WTC11 (cell line): Measurements from ENCODE around the gene WDR38. TPM values are rescaled to one million over a fixed set of nuclear protein-coding genes. Genes with fewer than 3 reads are reported as not detected.
A peak's percentile ranks its signal among the peaks of the same experiment; 100 is the strongest.

Experiments
- ATAC-seq: fragments of 200-7000 bp; cut with Tn5 transposase; 2 replicates; pipeline ENCODE4 v1.10.0; 2021; ENCODE audit warnings: mild to moderate bottlenecking, moderate library complexity
- CTCF ChIA-PET: fragments of 300-600 bp; sonication (Branson Sonifier 250); formaldehyde crosslinking; loops from one replicate; lab custom pipeline; 2021; ENCODE audit warnings: antibody characterized with exemption; lab: Charles Lee
- POLR2A ChIA-PET: fragments of 350-600 bp; sonication (Branson Sonifier 250); formaldehyde crosslinking; loops from one replicate; lab custom pipeline; 2021; ENCODE audit warnings: antibody characterized with exemption; lab: Charles Lee
- DNase-seq: peaks from one replicate; pipeline ENCODE4 v3.0.0; 2021; ENCODE audit warnings: low spot score
- H3K27ac Mint-ChIP-seq: 2 replicates; pipeline ENCODE4 v1.8.0; 2021; ENCODE audit warnings: mixed read lengths
- H3K27me3 Mint-ChIP-seq: 2 replicates; pipeline ENCODE4 v1.8.0; 2021; ENCODE audit warnings: low read depth, mild to moderate bottlenecking, moderate library complexity, mixed read lengths
- H3K36me3 Mint-ChIP-seq: 2 replicates; pipeline ENCODE4 v1.8.0; 2021; ENCODE audit warnings: mixed read lengths
- H3K4me1 Mint-ChIP-seq: 2 replicates; pipeline ENCODE4 v1.8.0; 2022; ENCODE audit warnings: mixed read lengths
- H3K4me3 Mint-ChIP-seq: 2 replicates; pipeline ENCODE4 v1.8.0; 2021; ENCODE audit warnings: mild to moderate bottlenecking, moderate library complexity, mixed read lengths
- H3K9me3 Mint-ChIP-seq: 2 replicates; pipeline ENCODE4 v1.8.0; 2021; ENCODE audit warnings: mixed read lengths
- ARID4B ChIP-seq: sonication (generic); formaldehyde crosslinking; IDR thresholded peaks from 2 replicates; pipeline ENCODE4 v1.8.0; 2023; ENCODE audit warnings: missing genetic modification reagents, mild to moderate bottlenecking, borderline replicate concordance
- CBFB ChIP-seq: sonication (generic); formaldehyde crosslinking; IDR thresholded peaks from 2 replicates; pipeline ENCODE4 v1.8.1; 2022; ENCODE audit warnings: mild to moderate bottlenecking, low read depth, missing genetic modification reagents
- GABPB1 ChIP-seq: sonication (generic); formaldehyde crosslinking; IDR thresholded peaks from 2 replicates; pipeline ENCODE4 v1.8.1; 2023; ENCODE audit warnings: mild to moderate bottlenecking, missing genetic modification reagents
- HMGA2 ChIP-seq: fragments of 250-450 bp; sonication (Bioruptor Pico); IDR thresholded peaks from 2 replicates; pipeline ENCODE4 v1.4.0; 2021; ENCODE audit warnings: mild to moderate bottlenecking, moderate library complexity
- MXD4 ChIP-seq: fragments of 250-450 bp; sonication (Bioruptor Pico); IDR thresholded peaks from 2 replicates; pipeline ENCODE4 v1.8.0; 2021; ENCODE audit warnings: mild to moderate bottlenecking, moderate library complexity, borderline replicate concordance
- NFYB ChIP-seq: sonication (generic); formaldehyde crosslinking; conservative IDR thresholded peaks from 2 replicates; pipeline ENCODE4 v1.8.0; 2022; ENCODE audit warnings: low read depth, missing genetic modification reagents
- NR1H2 ChIP-seq: sonication (generic); formaldehyde crosslinking; IDR thresholded peaks from 2 replicates; pipeline ENCODE4 v1.9.0; 2021; ENCODE audit warnings: mild to moderate bottlenecking, moderate library complexity, missing genetic modification reagents
- SMAD3 ChIP-seq: sonication (generic); formaldehyde crosslinking; IDR thresholded peaks from 2 replicates; pipeline ENCODE4 v1.8.0; 2022; ENCODE audit warnings: missing genetic modification reagents, mild to moderate bottlenecking, borderline replicate concordance
- SOX15 ChIP-seq: fragments of 250-450 bp; sonication (Bioruptor Pico); IDR thresholded peaks from 2 replicates; pipeline ENCODE4 v1.9.0; 2021; ENCODE audit warnings: mild to moderate bottlenecking
- TCF7 ChIP-seq: sonication (generic); formaldehyde crosslinking; IDR thresholded peaks from 2 replicates; pipeline ENCODE4 v1.8.0; 2022; ENCODE audit warnings: mild to moderate bottlenecking, low read depth, missing genetic modification reagents, moderate library complexity
- TP53 ChIP-seq: sonication (generic); formaldehyde crosslinking; IDR thresholded peaks from 2 replicates; pipeline ENCODE4 v1.8.1; 2023; ENCODE audit warnings: mild to moderate bottlenecking, missing genetic modification reagents
- ZNF219 ChIP-seq: sonication (generic); formaldehyde crosslinking; IDR thresholded peaks from 2 replicates; pipeline ENCODE4 v1.8.0; 2023; ENCODE audit warnings: missing genetic modification reagents, mild to moderate bottlenecking, borderline replicate concordance
- ZNF317 ChIP-seq: sonication (generic); formaldehyde crosslinking; IDR thresholded peaks from 2 replicates; pipeline ENCODE4 v1.8.1; 2023; ENCODE audit warnings: low read depth, mild to moderate bottlenecking, moderate library complexity, missing genetic modification reagents, borderline replicate concordance
- total RNA-seq: library from RNA; stranded (reverse); gene quantifications from 3 replicates; pipeline ENCODE4 v1.2.3, GENCODE V29; 2021
- TF ChIP-seq, protein P1 (sequence below): sonication (generic); formaldehyde crosslinking; IDR thresholded peaks from 2 replicates; pipeline ENCODE4 v1.8.1; 2023; ENCODE audit warnings: mild to moderate bottlenecking, missing genetic modification reagents
- TF ChIP-seq, protein P2 (sequence below): fragments of 250-450 bp; sonication (Bioruptor Pico); IDR thresholded peaks from 2 replicates; pipeline ENCODE4 v1.9.0; 2021; ENCODE audit warnings: mild to moderate bottlenecking
- TF ChIP-seq, protein P3 (sequence below): sonication (generic); formaldehyde crosslinking; IDR thresholded peaks from 2 replicates; pipeline ENCODE4 v1.8.0; 2023; ENCODE audit warnings: missing genetic modification reagents

The WDR38 gene
- total RNA-seq, 1 experiment from 2014 or later = not detected

DNA sequence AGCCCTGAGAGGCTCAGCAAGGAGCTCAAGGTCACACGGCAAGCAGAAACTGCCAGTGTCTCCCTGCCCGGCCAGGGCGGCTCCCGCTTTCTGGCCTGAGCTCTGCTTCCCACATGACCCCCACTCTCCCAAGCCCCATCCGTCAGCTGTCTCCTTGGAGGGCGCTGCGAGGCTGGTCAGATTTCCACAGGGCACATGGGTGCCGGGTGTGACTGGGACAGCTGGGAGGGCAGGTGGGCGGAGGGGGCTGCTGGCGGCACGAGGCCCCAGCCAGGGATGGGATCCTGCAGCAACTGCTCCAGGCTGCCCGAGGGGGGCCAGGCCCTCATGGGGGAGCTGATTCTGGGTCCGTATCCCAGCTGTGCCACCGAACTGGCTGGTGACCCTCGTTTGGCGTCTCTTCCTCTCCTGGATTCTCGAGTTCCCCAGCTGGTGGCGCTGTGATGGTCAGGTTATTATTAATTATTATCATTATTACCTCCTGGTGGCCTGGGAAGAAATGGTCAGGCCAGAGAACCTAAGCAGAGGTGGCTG, 12.9 kb upstream of the WDR38 start:
- CTCF ChIA-PET = interaction anchor here (0.6 to 12.7 kb wide), 41 partner anchors 10 to 465 kb away, joined by 3 to 323 read pairs (median 5); partner anchors contain the start of genes ARPC5L, NR6A1, OLFML2A and RPL35
- H3K27ac Mint-ChIP-seq = no peak overlapping the region
- TF ChIP-seq CBFB = no peak
- TF ChIP-seq ARID4B (CRISPR knock-in tag) = no peak
- no peak for TF ChIP-seq SOX15
- TF ChIP-seq, protein P1, sequence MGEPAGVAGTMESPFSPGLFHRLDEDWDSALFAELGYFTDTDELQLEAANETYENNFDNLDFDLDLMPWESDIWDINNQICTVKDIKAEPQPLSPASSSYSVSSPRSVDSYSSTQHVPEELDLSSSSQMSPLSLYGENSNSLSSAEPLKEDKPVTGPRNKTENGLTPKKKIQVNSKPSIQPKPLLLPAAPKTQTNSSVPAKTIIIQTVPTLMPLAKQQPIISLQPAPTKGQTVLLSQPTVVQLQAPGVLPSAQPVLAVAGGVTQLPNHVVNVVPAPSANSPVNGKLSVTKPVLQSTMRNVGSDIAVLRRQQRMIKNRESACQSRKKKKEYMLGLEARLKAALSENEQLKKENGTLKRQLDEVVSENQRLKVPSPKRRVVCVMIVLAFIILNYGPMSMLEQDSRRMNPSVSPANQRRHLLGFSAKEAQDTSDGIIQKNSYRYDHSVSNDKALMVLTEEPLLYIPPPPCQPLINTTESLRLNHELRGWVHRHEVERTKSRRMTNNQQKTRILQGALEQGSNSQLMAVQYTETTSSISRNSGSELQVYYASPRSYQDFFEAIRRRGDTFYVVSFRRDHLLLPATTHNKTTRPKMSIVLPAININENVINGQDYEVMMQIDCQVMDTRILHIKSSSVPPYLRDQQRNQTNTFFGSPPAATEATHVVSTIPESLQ (CRISPR knock-in tag) = no peak
- no peak for TF ChIP-seq SMAD3 (CRISPR knock-in tag)
- no peak for TF ChIP-seq MXD4
- peaks cover 3% of the 10 kb centered on the region; the same call in 1 of the 2 replicates for H3K4me1 Mint-ChIP-seq
- no peaks in the 10 kb centered on the region for H3K36me3 Mint-ChIP-seq
- H3K9me3 Mint-ChIP-seq = peaks cover 3% of the 10 kb centered on the region; the same call in 1 of the 2 replicates
- no peak overlapping the region for H3K4me3 Mint-ChIP-seq
- POLR2A ChIA-PET = interaction anchor here (0.6 to 1.7 kb wide), 7 partner anchors 16 to 69 kb away, joined by 3 to 7 read pairs (median 6); partner anchors contain the start of genes NR6A1 and OLFML2A
- H3K27me3 Mint-ChIP-seq = no peaks in the 10 kb centered on the region
- DNase-seq (peak; percentile 61), ATAC-seq (peak; percentile 15)

DNA sequence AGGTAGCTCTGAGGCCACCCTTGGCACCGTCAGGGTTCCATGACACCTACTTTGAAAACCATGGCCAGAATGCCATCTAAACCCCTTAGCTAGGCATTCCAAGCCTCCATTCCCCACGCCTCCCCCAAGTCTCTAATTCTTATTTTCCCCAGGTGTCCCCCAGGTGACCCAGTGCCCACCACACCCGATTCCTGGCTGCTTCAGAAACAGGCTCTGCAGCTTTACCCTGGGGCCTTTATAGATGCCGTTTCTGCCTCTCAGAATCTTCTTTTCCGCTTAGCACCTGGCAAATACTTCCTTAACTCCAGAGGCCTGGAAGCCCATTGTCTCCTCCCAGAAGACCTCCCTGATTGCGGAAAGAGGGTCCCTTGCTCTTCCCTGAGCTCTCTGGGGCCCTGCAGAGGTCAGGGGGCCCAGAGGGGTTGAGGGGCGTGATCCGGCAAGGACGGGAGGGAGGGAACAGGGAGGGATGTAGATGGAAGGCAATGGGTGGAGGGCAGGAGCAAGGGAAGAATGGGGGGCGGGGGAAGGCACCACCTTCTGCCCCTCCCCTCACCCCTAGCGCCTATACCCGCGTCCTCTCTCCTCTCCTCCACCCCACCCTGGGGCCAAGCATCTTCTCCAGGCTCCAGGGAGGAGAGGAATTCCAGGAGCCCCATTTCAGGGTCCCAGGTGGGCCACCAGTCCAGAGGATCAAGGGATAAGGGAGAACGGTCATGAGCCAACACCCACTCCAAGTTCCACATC, 12.0 kb upstream of the WDR38 start:
- TF ChIP-seq TP53 (CRISPR knock-in tag) (no peak), ZNF219 (CRISPR knock-in tag) (no peak), GABPB1 (CRISPR knock-in tag) (no peak), SMAD3 (CRISPR knock-in tag) (no peak), NFYB (no peak), SOX15 (no peak), HMGA2 (CRISPR knock-in tag) (no peak), NR1H2 (no peak), TCF7 (no peak), ZNF317 (CRISPR knock-in tag) (no peak)
- TF ChIP-seq, protein P2, sequence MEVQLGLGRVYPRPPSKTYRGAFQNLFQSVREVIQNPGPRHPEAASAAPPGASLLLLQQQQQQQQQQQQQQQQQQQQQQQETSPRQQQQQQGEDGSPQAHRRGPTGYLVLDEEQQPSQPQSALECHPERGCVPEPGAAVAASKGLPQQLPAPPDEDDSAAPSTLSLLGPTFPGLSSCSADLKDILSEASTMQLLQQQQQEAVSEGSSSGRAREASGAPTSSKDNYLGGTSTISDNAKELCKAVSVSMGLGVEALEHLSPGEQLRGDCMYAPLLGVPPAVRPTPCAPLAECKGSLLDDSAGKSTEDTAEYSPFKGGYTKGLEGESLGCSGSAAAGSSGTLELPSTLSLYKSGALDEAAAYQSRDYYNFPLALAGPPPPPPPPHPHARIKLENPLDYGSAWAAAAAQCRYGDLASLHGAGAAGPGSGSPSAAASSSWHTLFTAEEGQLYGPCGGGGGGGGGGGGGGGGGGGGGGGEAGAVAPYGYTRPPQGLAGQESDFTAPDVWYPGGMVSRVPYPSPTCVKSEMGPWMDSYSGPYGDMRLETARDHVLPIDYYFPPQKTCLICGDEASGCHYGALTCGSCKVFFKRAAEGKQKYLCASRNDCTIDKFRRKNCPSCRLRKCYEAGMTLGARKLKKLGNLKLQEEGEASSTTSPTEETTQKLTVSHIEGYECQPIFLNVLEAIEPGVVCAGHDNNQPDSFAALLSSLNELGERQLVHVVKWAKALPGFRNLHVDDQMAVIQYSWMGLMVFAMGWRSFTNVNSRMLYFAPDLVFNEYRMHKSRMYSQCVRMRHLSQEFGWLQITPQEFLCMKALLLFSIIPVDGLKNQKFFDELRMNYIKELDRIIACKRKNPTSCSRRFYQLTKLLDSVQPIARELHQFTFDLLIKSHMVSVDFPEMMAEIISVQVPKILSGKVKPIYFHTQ (CRISPR knock-in tag) = no peak
- TF ChIP-seq, protein P3, sequence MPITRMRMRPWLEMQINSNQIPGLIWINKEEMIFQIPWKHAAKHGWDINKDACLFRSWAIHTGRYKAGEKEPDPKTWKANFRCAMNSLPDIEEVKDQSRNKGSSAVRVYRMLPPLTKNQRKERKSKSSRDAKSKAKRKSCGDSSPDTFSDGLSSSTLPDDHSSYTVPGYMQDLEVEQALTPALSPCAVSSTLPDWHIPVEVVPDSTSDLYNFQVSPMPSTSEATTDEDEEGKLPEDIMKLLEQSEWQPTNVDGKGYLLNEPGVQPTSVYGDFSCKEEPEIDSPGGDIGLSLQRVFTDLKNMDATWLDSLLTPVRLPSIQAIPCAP (CRISPR knock-in tag) = no peak
- TF ChIP-seq, protein P1 (CRISPR knock-in tag) = no peak
- H3K27me3 Mint-ChIP-seq = no peaks in the 10 kb centered on the region
- peaks cover 3% of the 10 kb centered on the region; the same call in 1 of the 2 replicates for H3K9me3 Mint-ChIP-seq
- no peak for ATAC-seq
- POLR2A ChIA-PET = interaction anchor here (1.0 to 1.5 kb wide), 5 partner anchors 15 to 70 kb away, joined by 3 to 7 read pairs (median 6); partner anchors contain the start of genes NR6A1 and OLFML2A
- no peak overlapping the region for H3K27ac Mint-ChIP-seq
- H3K4me1 Mint-ChIP-seq = peaks cover 3% of the 10 kb centered on the region; the same call in 1 of the 2 replicates
- H3K4me3 Mint-ChIP-seq = no peak overlapping the region
- no peaks in the 10 kb centered on the region for H3K36me3 Mint-ChIP-seq
- no peak for DNase-seq
- CTCF ChIA-PET = interaction anchor here (0.6 to 12.7 kb wide), 30 partner anchors 11 to 563 kb away, joined by 3 to 323 read pairs (median 8); partner anchors contain the start of genes ARPC5L, NR6A1, OLFML2A and RPL35
